ENCODE measurements around the gene AUTS2.

The AUTS2 gene

DNA sequence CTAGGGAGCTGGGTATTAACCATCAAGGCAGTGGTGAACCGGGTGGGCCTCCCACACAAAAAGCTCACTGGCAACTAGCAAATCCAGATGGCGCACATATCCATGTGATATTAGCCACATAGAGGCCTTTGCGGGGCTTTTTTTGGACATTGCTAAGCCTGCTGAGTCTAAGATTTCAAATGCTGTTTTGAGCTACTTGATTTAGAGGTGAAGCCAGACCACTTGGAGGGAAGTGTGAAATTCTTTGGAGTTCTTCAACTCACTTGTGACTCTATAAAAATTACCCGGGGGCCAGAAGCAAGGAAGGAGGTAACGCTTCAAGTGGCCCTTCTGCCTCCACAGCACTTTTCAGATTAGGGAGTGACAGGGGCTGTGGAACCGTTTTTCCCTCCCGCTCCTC lies 913.9 kb downstream of the AUTS2 start:
- TF ChIP-seq, protein P1, sequence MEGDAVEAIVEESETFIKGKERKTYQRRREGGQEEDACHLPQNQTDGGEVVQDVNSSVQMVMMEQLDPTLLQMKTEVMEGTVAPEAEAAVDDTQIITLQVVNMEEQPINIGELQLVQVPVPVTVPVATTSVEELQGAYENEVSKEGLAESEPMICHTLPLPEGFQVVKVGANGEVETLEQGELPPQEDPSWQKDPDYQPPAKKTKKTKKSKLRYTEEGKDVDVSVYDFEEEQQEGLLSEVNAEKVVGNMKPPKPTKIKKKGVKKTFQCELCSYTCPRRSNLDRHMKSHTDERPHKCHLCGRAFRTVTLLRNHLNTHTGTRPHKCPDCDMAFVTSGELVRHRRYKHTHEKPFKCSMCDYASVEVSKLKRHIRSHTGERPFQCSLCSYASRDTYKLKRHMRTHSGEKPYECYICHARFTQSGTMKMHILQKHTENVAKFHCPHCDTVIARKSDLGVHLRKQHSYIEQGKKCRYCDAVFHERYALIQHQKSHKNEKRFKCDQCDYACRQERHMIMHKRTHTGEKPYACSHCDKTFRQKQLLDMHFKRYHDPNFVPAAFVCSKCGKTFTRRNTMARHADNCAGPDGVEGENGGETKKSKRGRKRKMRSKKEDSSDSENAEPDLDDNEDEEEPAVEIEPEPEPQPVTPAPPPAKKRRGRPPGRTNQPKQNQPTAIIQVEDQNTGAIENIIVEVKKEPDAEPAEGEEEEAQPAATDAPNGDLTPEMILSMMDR (IDR thresholded peaks at IDR 0.05), result no peak

DNA sequence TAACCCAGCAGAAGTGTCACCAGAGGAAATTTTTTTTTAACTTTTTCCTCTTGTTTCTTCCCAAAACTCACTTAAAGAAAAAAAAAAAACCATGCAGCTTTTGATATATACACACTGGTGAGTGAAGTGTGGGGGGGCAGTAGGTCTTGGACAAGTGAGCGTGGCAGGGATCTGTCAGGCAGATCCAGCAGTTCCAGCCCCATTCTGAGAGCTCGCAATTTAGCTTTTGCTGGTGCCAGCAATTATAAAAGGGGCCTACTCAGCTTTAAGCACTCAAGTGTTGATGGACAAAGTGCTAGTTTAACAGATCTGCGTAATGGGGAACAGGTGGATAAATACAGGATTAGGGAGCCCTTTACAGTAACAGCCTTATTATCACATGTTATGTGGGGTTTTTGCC lies 914.5 kb downstream of the AUTS2 start:
- TF ChIP-seq, protein P1 (IDR thresholded peaks at IDR 0.05), result no peak

DNA sequence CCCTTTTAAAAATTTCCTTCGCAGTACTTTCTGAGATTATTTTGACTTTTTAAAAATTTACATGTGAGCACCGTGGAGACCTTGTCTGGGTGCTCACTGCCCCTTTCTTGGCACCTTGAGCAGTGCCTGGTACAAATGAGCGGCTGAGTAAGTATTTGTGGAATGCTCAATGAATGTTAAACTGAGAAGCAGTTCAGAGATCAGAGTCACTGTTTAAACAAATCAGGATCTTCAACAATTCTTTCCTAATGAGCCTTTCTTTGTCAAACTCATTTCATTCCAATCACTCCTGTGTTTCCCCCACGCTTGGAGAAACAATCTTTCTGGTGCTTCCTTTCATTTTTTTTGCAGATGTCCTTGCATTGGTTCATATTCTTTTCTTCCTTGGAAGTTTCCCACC lies 922.3 kb downstream of the AUTS2 start:
- TF ChIP-seq, protein P1 (IDR thresholded peaks at IDR 0.05), result no peak

DNA sequence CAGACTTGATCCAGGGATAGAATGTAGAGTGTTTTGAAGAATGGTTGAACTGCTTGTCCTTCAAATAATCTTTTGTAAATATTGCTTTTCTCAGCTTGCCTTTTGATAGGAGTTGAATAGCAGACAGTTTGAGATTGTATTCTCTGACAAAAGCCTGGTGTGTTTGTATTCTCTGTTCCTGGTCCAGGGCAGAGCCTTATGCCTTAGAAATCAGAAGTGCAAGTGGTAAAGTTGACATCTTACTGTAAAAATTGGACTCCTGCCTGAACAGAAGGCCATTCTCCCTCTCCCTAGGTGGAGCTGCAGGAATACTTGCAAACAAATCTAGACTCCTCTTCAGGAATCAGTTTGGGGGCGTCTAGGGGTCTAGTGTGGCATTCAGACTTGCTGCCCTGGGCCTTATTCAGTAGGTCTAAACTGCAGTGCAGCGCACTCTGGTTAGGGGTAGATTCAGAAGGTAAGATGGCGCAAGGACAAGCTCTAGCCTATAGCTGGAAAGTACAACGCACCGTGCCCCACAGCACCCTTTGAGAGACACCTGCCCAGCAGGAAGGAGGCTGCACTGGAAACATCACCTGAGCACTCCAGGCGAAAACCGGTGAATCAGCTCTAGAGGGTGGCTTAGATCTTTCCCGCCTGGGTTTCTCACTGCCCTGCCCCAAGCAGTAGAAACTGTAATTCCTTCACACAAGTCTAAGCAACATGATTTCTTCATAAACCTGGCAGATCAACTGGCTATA lies 925.1 kb downstream of the AUTS2 start:
- TF ChIP-seq, protein P1 (IDR thresholded peaks at IDR 0.05), result no peak

DNA sequence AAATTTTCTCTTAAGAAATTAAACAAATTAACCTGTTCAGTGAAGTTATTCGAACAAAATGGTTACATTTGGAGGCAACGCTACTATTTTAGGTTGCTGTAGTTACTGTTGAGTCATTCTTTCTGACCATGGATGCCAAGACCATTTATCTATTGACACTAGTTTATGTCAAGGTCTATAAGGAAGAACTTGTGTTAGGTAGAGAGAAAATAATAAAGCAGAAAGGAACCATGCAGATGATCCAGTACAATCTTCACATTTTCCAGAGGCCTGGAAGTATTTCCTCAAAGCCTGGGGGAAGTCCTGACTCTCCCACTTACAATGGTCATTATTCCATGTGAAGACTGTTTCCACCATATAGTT lies 925.7 kb downstream of the AUTS2 start:
- TF ChIP-seq, protein P1 (IDR thresholded peaks at IDR 0.05), result no peak

DNA sequence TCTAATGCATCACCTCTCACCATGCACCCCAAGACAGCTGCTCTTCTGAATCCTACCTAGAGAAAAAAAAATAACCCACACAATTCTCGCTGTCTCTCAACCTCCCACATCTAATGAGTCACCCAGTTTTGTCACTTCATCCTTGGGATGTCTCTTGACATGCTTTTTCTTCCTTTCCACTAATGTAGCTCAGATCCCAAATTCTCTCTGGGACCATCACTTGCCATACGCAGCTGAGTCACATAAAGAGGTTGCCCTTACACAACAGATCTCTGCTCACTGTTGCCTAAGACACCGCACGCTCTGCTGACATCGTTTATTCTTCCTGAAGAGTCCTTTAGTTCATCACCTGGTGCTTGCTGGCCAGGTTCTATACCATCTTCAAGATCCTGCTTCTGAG lies 927.7 kb downstream of the AUTS2 start:
- TF ChIP-seq, protein P1 (IDR thresholded peaks at IDR 0.05), result no peak

DNA sequence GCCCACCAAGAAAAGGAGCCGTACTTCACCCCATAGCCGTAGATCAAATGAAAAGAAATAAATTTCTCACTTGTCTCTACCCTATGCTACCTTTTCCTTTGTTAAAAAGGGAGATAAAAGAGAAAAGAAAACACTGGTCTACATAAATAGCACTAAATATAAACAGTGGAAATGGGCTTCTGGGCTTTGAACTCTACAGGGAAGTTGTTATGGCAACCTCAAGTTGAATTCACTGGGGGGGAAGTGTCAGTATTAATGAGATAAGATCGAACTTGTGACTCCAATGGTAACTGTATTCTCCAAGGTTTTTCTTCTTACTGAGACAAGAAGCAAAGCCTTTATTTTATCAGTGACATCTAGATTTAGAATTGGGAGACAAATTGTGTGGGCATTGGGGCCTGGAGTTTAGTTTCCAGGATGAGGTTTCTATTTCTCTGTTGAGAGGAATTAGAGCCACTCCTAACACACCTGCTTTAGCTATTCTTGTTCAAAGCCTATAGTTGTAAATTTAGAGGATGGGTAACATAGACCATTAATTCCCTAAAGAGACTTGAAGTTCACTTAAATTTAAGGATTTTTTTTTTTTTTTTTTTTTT lies 929.3 kb downstream of the AUTS2 start:
- TF ChIP-seq, protein P1 (IDR thresholded peaks at IDR 0.05), result no peak

Data from LNCAP (cell line).